H1 (cell line): Measurements from ENCODE around the gene THUMPD2. TPM values are rescaled to one million over a fixed set of nuclear protein-coding genes. Genes with fewer than 3 reads are reported as not detected.

Experiments
- CTCF ChIA-PET: fragments of 300-600 bp; sonication (Branson Sonifier 250); formaldehyde crosslinking; loops from one replicate; lab custom pipeline; 2021; ENCODE audit not compliant: partially characterized antibody; lab: Charles Lee
- POLR2A ChIA-PET: fragments of 300-600 bp; sonication (Branson Sonifier 250); formaldehyde crosslinking; loops from one replicate; lab custom pipeline; 2021; ENCODE audit warnings: inconsistent platforms; ENCODE audit not compliant: partially characterized antibody; lab: Charles Lee
- DNase-seq, 2 experiments: peaks; one replicate each; pipeline versions ENCODE4 v3.0.0 to v3.0.0-alpha.2; 2010 to 2022; ENCODE audit warnings: low spot score in 2 of 2, low read depth in 1 of 2, mixed read lengths in 1 of 2
- FAIRE-seq: peaks from 2 replicates; lab custom pipeline; 2011; peaks lifted over from hg19 to GRCh38; lab: Jason Lieb, UNC
- H2AFZ ChIP-seq: 2 replicates; pipeline ENCODE4 v1.8.1; 2012; ENCODE audit warnings: low read length, inconsistent platforms
- H2AK5ac ChIP-seq: 2 replicates; pipeline ENCODE4 v1.6.1; 2013; ENCODE audit warnings: low read depth, low read length
- H2BK120ac ChIP-seq: replicated peaks from 2 replicates; pipeline ENCODE3; 2013; ENCODE audit warnings: low read depth, low read length, inconsistent platforms
- H2BK12ac ChIP-seq: 2 replicates; pipeline ENCODE4 v1.6.1; 2013; ENCODE audit warnings: low read depth, low read length
- H2BK15ac ChIP-seq: 2 replicates; pipeline ENCODE4 v1.6.1; 2013; ENCODE audit warnings: low read length
- H2BK20ac ChIP-seq: 2 replicates; pipeline ENCODE4 v1.6.1; 2013; ENCODE audit warnings: low read length
- H2BK5ac ChIP-seq: 2 replicates; pipeline ENCODE4 v1.6.1; 2013; ENCODE audit warnings: low read depth, low read length
- H3K14ac ChIP-seq: 2 replicates; pipeline ENCODE4 v1.6.1; 2013; ENCODE audit warnings: inconsistent platforms; ENCODE audit not compliant: insufficient read length
- H3K18ac ChIP-seq: 2 replicates; pipeline ENCODE4 v1.6.1; 2013; ENCODE audit warnings: low read length; ENCODE audit errors: extremely low read depth
- H3K23ac ChIP-seq: 2 replicates; pipeline ENCODE4 v1.6.1; 2013; ENCODE audit warnings: inconsistent platforms; ENCODE audit not compliant: insufficient read length
- H3K23me2 ChIP-seq: 2 replicates; pipeline ENCODE4 v1.6.1; 2013; ENCODE audit warnings: low read depth, low read length
- H3K27ac ChIP-seq: 2 replicates; pipeline ENCODE4 v1.6.1; 2011; ENCODE audit warnings: low read depth, low read length, inconsistent platforms
- H3K27me3 ChIP-seq, 4 experiments: replicated peaks in 1 of 4; 1 replicate in 1 of 4; 2 replicates in 3 of 4; pipeline versions ENCODE4 v1.6.1 to v1.8.1; 2011 to 2013; ENCODE audit warnings: low read length in 3 of 4, mild to moderate bottlenecking in 3 of 4, inconsistent platforms in 2 of 4, mixed read lengths in 2 of 4, moderate library complexity in 1 of 4; ENCODE audit not compliant: control insufficient read depth in 3 of 4, insufficient read depth in 3 of 4; ENCODE audit errors: extremely low read depth in 1 of 4
- H3K36me3 ChIP-seq, 4 experiments: 2 replicates each; pipeline versions ENCODE4 v1.6.1 to v1.8.1; 2011 to 2013; ENCODE audit warnings: mild to moderate bottlenecking in 4 of 4, low read length in 3 of 4, moderate library complexity in 2 of 4, control low read depth in 1 of 4, inconsistent platforms in 1 of 4; ENCODE audit not compliant: insufficient read depth in 4 of 4, control insufficient read depth in 2 of 4
- H3K4ac ChIP-seq: replicated peaks from 2 replicates; pipeline ENCODE3; 2013; ENCODE audit warnings: low read length, low read depth, mixed read lengths, inconsistent platforms; ENCODE audit not compliant: insufficient read length
- H3K4me1 ChIP-seq, 4 experiments: replicated peaks in 1 of 4; 1 replicate in 1 of 4; 2 replicates in 3 of 4; pipeline versions ENCODE4 v1.6.1 to v1.8.1; 2011 to 2013; ENCODE audit warnings: low read length in 3 of 4, inconsistent platforms in 2 of 4, mixed read lengths in 1 of 4; ENCODE audit not compliant: insufficient read depth in 4 of 4, control insufficient read depth in 3 of 4
- H3K4me2 ChIP-seq, 2 experiments: 2 replicates each; pipeline versions ENCODE4 v1.6.1 to v1.8.1; 2011 to 2013; ENCODE audit warnings: low read depth in 2 of 2, low read length in 2 of 2, control low read depth in 1 of 2, inconsistent platforms in 1 of 2, mild to moderate bottlenecking in 1 of 2; ENCODE audit not compliant: insufficient read depth in 1 of 2
- H3K4me3 ChIP-seq, 4 experiments: fragments of 200-600, 300-600 bp in 1 of 4; sonication (generic), shearing (Covaris generic), sonication (Bioruptor Twin) in 1 of 4; 2 replicates each; pipeline versions ENCODE4 v1.5.1 to v1.8.1; 2011 to 2016; ENCODE audit warnings: low read length in 4 of 4, low read depth in 3 of 4, control low read depth in 2 of 4, inconsistent platforms in 2 of 4, mild to moderate bottlenecking in 2 of 4, mixed read lengths in 1 of 4, moderate library complexity in 1 of 4; ENCODE audit not compliant: insufficient read depth in 2 of 4; ENCODE audit errors: extremely low read depth in 1 of 4
- H3K56ac ChIP-seq: replicated peaks from 2 replicates; pipeline ENCODE3; 2013; ENCODE audit warnings: low read depth, mild to moderate bottlenecking, mixed read lengths, low read length, inconsistent platforms; ENCODE audit not compliant: insufficient read length
- H3K79me1 ChIP-seq: 2 replicates; pipeline ENCODE4 v1.6.1; 2013; ENCODE audit warnings: low read depth, low read length, control low read depth
- H3K79me2 ChIP-seq, 2 experiments: 2 replicates each; pipeline versions ENCODE4 v1.6.1 to v1.8.1; 2012 to 2013; ENCODE audit warnings: low read length in 2 of 2, mild to moderate bottlenecking in 2 of 2, inconsistent platforms in 1 of 2; ENCODE audit not compliant: insufficient read depth in 2 of 2, control insufficient read depth in 1 of 2
- H3K9ac ChIP-seq, 4 experiments: replicated peaks in 1 of 4; 1 replicate in 1 of 4; 2 replicates in 3 of 4; pipeline versions ENCODE4 v1.6.1 to v1.8.1; 2011 to 2013; ENCODE audit warnings: low read depth in 3 of 4, low read length in 3 of 4, control low read depth in 2 of 4, mild to moderate bottlenecking in 2 of 4, moderate library complexity in 2 of 4, inconsistent platforms in 1 of 4; ENCODE audit errors: extremely low read depth in 1 of 4
- H3K9me3 ChIP-seq, 2 experiments: 2 replicates each; pipeline versions ENCODE4 v1.6.1 to v1.8.1; 2012 to 2013; ENCODE audit warnings: mild to moderate bottlenecking in 2 of 2, moderate library complexity in 2 of 2, control low read depth in 1 of 2, inconsistent platforms in 1 of 2, low read depth in 1 of 2, low read length in 1 of 2, mixed read lengths in 1 of 2; ENCODE audit not compliant: insufficient read depth in 2 of 2
- H4K20me1 ChIP-seq, 2 experiments: replicated peaks in 1 of 2; 2 replicates each; pipeline versions ENCODE3 to v1.8.1; 2011 to 2013; ENCODE audit warnings: inconsistent platforms in 2 of 2, low read length in 2 of 2, mild to moderate bottlenecking in 1 of 2; ENCODE audit not compliant: insufficient read depth in 2 of 2, control insufficient read depth in 1 of 2
- H4K5ac ChIP-seq: 2 replicates; pipeline ENCODE4 v1.6.1; 2013; ENCODE audit warnings: low read length, low read depth, mixed read lengths, inconsistent platforms; ENCODE audit not compliant: insufficient read length
- H4K8ac ChIP-seq: 2 replicates; pipeline ENCODE4 v1.8.0; 2013; ENCODE audit warnings: mild to moderate bottlenecking, moderate library complexity, low read length, inconsistent platforms; ENCODE audit not compliant: insufficient read depth; ENCODE audit errors: extremely low read depth
- H4K91ac ChIP-seq: replicated peaks from 2 replicates; pipeline ENCODE3; 2013; ENCODE audit warnings: low read length, mixed read lengths, inconsistent platforms; ENCODE audit not compliant: insufficient read length
- CTCF ChIP-seq, 3 experiments: IDR thresholded peaks; 1 replicate in 2 of 3; 2 replicates in 1 of 3; pipeline versions ENCODE4 v1.5.1 to v1.6.1; 2011; ENCODE audit warnings: low read length in 3 of 3, mild to moderate bottlenecking in 3 of 3, inconsistent platforms in 2 of 3, low read depth in 1 of 3, moderate library complexity in 1 of 3; ENCODE audit not compliant: insufficient read depth in 1 of 3; ENCODE audit errors: control extremely low read depth in 1 of 3
- MAX ChIP-seq: IDR thresholded peaks from 2 replicates; pipeline ENCODE4 v1.6.1; 2012; ENCODE audit warnings: inconsistent platforms
- NANOG ChIP-seq: IDR thresholded peaks from 2 replicates; pipeline ENCODE4 v1.6.1; 2011; ENCODE audit warnings: low read length, low read depth, mild to moderate bottlenecking, inconsistent platforms; ENCODE audit not compliant: insufficient read depth, poor library complexity, severe bottlenecking
- NRF1 ChIP-seq: IDR thresholded peaks from 2 replicates; pipeline ENCODE4 v1.6.1; 2011; ENCODE audit warnings: mild to moderate bottlenecking, low read depth, low read length, improper control_type of control experiment
- POLR2A ChIP-seq, 2 experiments: IDR thresholded peaks; 1 replicate in 1 of 2; 2 replicates in 1 of 2; pipeline ENCODE4 v1.6.1; 2011; ENCODE audit warnings: low read depth in 2 of 2, low read length in 2 of 2, mild to moderate bottlenecking in 2 of 2; ENCODE audit errors: control extremely low read depth in 1 of 2
- SP4 ChIP-seq: IDR thresholded peaks from 2 replicates; pipeline ENCODE4 v1.6.1; 2012; ENCODE audit warnings: low read length, inconsistent platforms
- SUZ12 ChIP-seq: fragments of 200-600 bp; sonication (generic); IDR thresholded peaks from 2 replicates; pipeline ENCODE4 v1.6.1; 2012; ENCODE audit warnings: mild to moderate bottlenecking, inconsistent platforms, low read length, moderate library complexity, mixed read lengths
- TAF7 ChIP-seq: optimal IDR thresholded peaks from 2 replicates; pipeline ENCODE3; 2011; ENCODE audit warnings: low read depth, mild to moderate bottlenecking, inconsistent platforms, low read length, moderate library complexity, borderline replicate concordance
- TEAD4 ChIP-seq: IDR thresholded peaks from 2 replicates; pipeline ENCODE4 v1.6.1; 2012; ENCODE audit warnings: low read depth, low read length, inconsistent platforms, mixed read lengths
- WGBS, 2 experiments: shearing (Covaris generic) in 1 of 2; methylation state at CpG; one replicate each; pipeline versions ENCODE4 v1.1.6 to v1.1.7; 2013 to 2015; ENCODE audit warnings: low lambda C conversion rate in 2 of 2, mixed read lengths in 2 of 2, inconsistent platforms in 1 of 2, low coverage in 1 of 2, missing lambda C conversion rate in 1 of 2; ENCODE audit not compliant: insufficient replicate concordance in 2 of 2, insufficient coverage in 1 of 2, insufficient read length in 1 of 2; ENCODE audit errors: extremely low coverage in 1 of 2, missing lambda C conversion rate in 1 of 2; 5-methylcytosine and 5-hydroxymethylcytosine counted together
- polyA plus RNA-seq, 7 experiments: library from polyadenylated mRNA; depleted of rRNA in 3 of 7; stranded (reverse) in 5 of 7; unstranded in 2 of 7; fragments of >200 nt in 5 of 7; fragments of 200-250 nt in 2 of 7; gene quantifications; 1 replicate in 5 of 7; 2 replicates in 1 of 7; 4 replicates in 1 of 7; pipeline versions ENCODE4 v1.2.1 to v1.2.3, GENCODE V29; 2011 to 2013; ENCODE audit warnings: missing spikeins in 2 of 7, mixed read lengths in 2 of 7
- total RNA-seq: library from RNA; stranded (reverse); fragmentation: NEBNext Ultra II Directional; extraction: Animal tissue kit (Norgen Biotek cat#: 25700); gene quantifications from 2 replicates; pipeline ENCODE4 v1.2.1, GENCODE V29; 2021
- TF ChIP-seq, protein P1 (sequence below): IDR thresholded peaks from 2 replicates; pipeline ENCODE4 v1.6.1; 2011; ENCODE audit warnings: low read length, improper control_type of control experiment

Gene THUMPD2
- total and polyA plus RNA-seq, 2 of the 8 experiments (the other 6 are each of a cell fraction or from before 2014, with no cell fraction given) = 8.6 to 17.0 TPM

- DNase-seq (no peak), FAIRE-seq (no peak)
- H3K79me2 ChIP-seq = no peaks in the 10 kb centered on the region
- H2BK5ac ChIP-seq = no peak overlapping the region
- 80 to 100% methylated on average over 1 to 4 of the region's 4 CpGs for WGBS, 2 experiments
- no peaks in the 10 kb centered on the region for H4K20me1 ChIP-seq
- no peak overlapping the region for H3K23ac ChIP-seq
- H4K91ac ChIP-seq = no peak overlapping the region
- H2BK12ac ChIP-seq = no peak overlapping the region
- H3K27me3 ChIP-seq = no peaks in the 10 kb centered on the region
- peaks cover 5 to 6% of the 10 kb centered on the region in 2 experiments; a peak in 3 of 4 replicates for H3K9me3 ChIP-seq
- ChIA-PET POLR2A (interaction anchor here (1.0 kb wide), 1 partner anchor 9 kb away, joined by 3 read pairs; no protein-coding TSS in a partner anchor), CTCF (interaction anchor here (0.9 to 3.7 kb wide), 3 partner anchors 13 to 25 kb away, joined by 3 to 17 read pairs (median 3); no protein-coding TSS in a partner anchor)
- no peak overlapping the region for H3K4ac ChIP-seq
- no peak overlapping the region for H2BK120ac ChIP-seq
- no peak overlapping the region for H2BK15ac ChIP-seq
- no peaks in the 10 kb centered on the region for H3K4me1 ChIP-seq
- no peaks in the 10 kb centered on the region for H3K79me1 ChIP-seq
- no peak overlapping the region for H3K14ac ChIP-seq
- no peak overlapping the region for H2BK20ac ChIP-seq
- no peak overlapping the region for H3K18ac ChIP-seq
- H3K56ac ChIP-seq = no peak overlapping the region
- no peak overlapping the region for H4K8ac ChIP-seq
- H3K4me2 ChIP-seq = no peak overlapping the region
- H3K9ac ChIP-seq = no peak overlapping the region
- H3K23me2 ChIP-seq = no peaks in the 10 kb centered on the region
- H2AK5ac ChIP-seq = no peak overlapping the region
- H4K5ac ChIP-seq = no peak overlapping the region
- no peak overlapping the region for H3K27ac ChIP-seq
- H3K4me3 ChIP-seq = no peak overlapping the region
- H2AFZ ChIP-seq = no peak overlapping the region
- peaks cover 0 to 2% (median 0%) of the 10 kb centered on the region in 4 experiments; a peak in 1 of 8 replicates for H3K36me3 ChIP-seq
- no peak for TF ChIP-seq NANOG
- TF ChIP-seq TEAD4 = no peak
- TF ChIP-seq NRF1 = no peak
- TF ChIP-seq MAX = no peak
- TF ChIP-seq POLR2A (IDR thresholded peaks at IDR 0.05; ENCODE audit: control extremely low read depth in 1 of 2, low read depth in 2 of 2, low read length in 2 of 2) = no peak
- TF ChIP-seq SUZ12 = no peak
- TF ChIP-seq, protein P1, sequence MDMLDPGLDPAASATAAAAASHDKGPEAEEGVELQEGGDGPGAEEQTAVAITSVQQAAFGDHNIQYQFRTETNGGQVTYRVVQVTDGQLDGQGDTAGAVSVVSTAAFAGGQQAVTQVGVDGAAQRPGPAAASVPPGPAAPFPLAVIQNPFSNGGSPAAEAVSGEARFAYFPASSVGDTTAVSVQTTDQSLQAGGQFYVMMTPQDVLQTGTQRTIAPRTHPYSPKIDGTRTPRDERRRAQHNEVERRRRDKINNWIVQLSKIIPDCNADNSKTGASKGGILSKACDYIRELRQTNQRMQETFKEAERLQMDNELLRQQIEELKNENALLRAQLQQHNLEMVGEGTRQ = no peak
- no peak for TF ChIP-seq TAF7
- no peak for TF ChIP-seq SP4
- TF ChIP-seq CTCF (IDR thresholded peaks at IDR 0.05; ENCODE audit: control extremely low read depth in 1 of 3, insufficient read depth in 1 of 3, low read depth in 1 of 3, low read length in 3 of 3) = no peak
Observed at GRCh38 chr2:39705638-39706037, 73.4 kb downstream of the THUMPD2 start.
